ENCODE results near the gene CRIP2. TPM values are rescaled to one million over a fixed set of nuclear protein-coding genes. Genes with fewer than 3 reads are reported as not detected.

Gene CRIP2
- total and polyA plus RNA-seq, 2 of the 13 experiments (the other 11 are each of a cell fraction or from before 2014, with no cell fraction given), result 31.6 to 37.9 TPM

DNA sequence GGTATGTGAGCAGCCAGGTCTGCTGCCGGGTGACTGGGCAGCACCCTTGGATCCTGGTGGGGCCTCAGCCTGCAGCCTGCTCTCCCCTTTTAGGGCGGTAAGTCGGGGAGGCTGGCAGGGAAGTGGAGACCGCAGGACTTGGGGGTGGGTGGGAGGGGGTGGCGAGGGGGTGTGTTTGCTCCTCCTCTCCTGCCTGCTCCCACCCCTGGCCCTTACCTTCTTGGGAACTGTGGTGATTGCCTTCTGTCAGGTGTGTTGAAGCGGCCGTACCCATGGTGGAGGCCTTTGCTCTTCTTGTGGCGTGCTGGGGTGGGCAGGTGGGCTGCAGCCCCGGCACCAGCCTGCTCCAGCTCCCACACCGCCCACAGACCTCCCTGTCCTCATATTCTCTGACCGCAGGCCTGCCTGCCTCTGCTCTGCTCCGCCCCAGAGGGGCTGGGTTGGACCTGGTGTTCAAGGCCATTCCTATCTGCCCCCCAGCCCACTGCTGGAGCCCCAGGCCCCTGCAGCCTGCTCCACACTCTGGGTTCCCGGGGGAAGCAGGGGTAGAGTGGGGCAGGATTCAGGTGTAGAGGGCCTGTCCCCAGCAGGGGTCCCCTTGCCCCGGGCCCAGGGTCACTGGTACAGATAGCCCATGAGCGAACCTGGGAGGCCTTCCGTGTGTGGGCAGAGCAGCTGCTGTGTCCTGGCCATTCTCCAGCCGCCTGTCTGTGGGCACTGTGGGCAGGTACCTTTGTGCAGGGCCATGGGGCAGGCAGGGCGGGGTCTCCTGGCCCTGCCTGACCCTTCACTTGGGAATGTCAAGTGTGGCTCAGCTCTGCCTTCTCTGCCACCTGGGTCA lies 21.6 kb downstream of the CRIP2 start (continued):
- TF ChIP-seq HOXA7 (CRISPR knock-in tag; IDR thresholded peaks at IDR 0.05) (no peak), SIN3B (IDR thresholded peaks at IDR 0.05; ENCODE audit: low read length) (no peak), ZC3H13 (CRISPR knock-in tag; IDR thresholded peaks at IDR 0.05) (no peak), DPF2 (CRISPR knock-in tag; IDR thresholded peaks at IDR 0.05; ENCODE audit: borderline replicate concordance, low read depth) (no peak; the same call in 1 of the 2 replicates), ZNF230 (CRISPR knock-in tag; IDR thresholded peaks at IDR 0.05) (no peak), ZNF850 (CRISPR knock-in tag; conservative IDR thresholded peaks at IDR 0.05) (no peak), ZNF878 (CRISPR knock-in tag; IDR thresholded peaks at IDR 0.05) (no peak), RBM39 (IDR thresholded peaks at IDR 0.05; ENCODE audit: low read depth, low read length, poor library complexity, severe bottlenecking) (peak; percentile 72), KLF11 (CRISPR knock-in tag; IDR thresholded peaks at IDR 0.05) (peak; percentile 71; the same call in 1 of the 2 replicates), JUN (CRISPR knock-in tag; IDR thresholded peaks at IDR 0.05) (no peak), IKZF5 (CRISPR knock-in tag; IDR thresholded peaks at IDR 0.05) (peak; percentile 46), MIER3 (CRISPR knock-in tag; IDR thresholded peaks at IDR 0.05; ENCODE audit: borderline replicate concordance) (no peak), XBP1 (CRISPR knock-in tag; IDR thresholded peaks at IDR 0.05) (no peak), ZBTB40 (IDR thresholded peaks at IDR 0.05) (no peak), ZBTB40 (CRISPR knock-in tag; IDR thresholded peaks at IDR 0.05) (no peak), ZNF317 (CRISPR knock-in tag; IDR thresholded peaks at IDR 0.05) (no peak), RNF2 (conservative IDR thresholded peaks at IDR 0.05; ENCODE audit: low read depth) (no peak)
- TF ChIP-seq, protein P1, sequence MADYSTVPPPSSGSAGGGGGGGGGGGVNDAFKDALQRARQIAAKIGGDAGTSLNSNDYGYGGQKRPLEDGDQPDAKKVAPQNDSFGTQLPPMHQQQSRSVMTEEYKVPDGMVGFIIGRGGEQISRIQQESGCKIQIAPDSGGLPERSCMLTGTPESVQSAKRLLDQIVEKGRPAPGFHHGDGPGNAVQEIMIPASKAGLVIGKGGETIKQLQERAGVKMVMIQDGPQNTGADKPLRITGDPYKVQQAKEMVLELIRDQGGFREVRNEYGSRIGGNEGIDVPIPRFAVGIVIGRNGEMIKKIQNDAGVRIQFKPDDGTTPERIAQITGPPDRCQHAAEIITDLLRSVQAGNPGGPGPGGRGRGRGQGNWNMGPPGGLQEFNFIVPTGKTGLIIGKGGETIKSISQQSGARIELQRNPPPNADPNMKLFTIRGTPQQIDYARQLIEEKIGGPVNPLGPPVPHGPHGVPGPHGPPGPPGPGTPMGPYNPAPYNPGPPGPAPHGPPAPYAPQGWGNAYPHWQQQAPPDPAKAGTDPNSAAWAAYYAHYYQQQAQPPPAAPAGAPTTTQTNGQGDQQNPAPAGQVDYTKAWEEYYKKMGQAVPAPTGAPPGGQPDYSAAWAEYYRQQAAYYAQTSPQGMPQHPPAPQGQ (CRISPR knock-in tag; IDR thresholded peaks at IDR 0.05; ENCODE audit: borderline replicate concordance), result no peak

Measured in HepG2 (cell line).